Brain microvascular endothelial cell (primary cell): ENCODE measurements around the gene ERGIC3.
A peak's percentile ranks its signal among the peaks of the same experiment; 100 is the strongest.

Experiments used
- DNase-seq: peaks from one replicate; pipeline ENCODE4 v3.0.0-alpha.2; 2020
- H3K27ac ChIP-seq: fragments of 250-450 bp; sonication (Bioruptor Pico); 2 replicates; pipeline ENCODE4 v1.5.1; 2020; ENCODE audit warnings: mild to moderate bottlenecking, moderate library complexity
- H3K27me3 ChIP-seq: fragments of 250-450 bp; sonication (Bioruptor Pico); replicated peaks from 2 replicates; pipeline ENCODE4 v1.5.1; 2020; ENCODE audit warnings: mild to moderate bottlenecking
- H3K36me3 ChIP-seq: fragments of 250-450 bp; sonication (Bioruptor Pico); replicated peaks from 2 replicates; pipeline ENCODE4 v1.5.1; 2020; ENCODE audit warnings: mild to moderate bottlenecking
- H3K4me3 ChIP-seq: 2 replicates; pipeline ENCODE4 v1.5.1; 2011; ENCODE audit warnings: low read depth, mild to moderate bottlenecking, control low read depth, low read length, moderate library complexity
- CTCF ChIP-seq: IDR thresholded peaks from 2 replicates; pipeline ENCODE4 v1.5.1; 2011; ENCODE audit warnings: low read depth, mild to moderate bottlenecking, moderate library complexity, low read length, control low read depth, inconsistent platforms; ENCODE audit errors: missing control alignments
- in situ Hi-C: cut with HindIII; loops from 2 replicates; pipeline ENCODE4 v1.10.0; 2017; ENCODE audit warnings: low sequenced_read_pairs, low pct_ligation_motif_present

ERGIC3 gene

DNA sequence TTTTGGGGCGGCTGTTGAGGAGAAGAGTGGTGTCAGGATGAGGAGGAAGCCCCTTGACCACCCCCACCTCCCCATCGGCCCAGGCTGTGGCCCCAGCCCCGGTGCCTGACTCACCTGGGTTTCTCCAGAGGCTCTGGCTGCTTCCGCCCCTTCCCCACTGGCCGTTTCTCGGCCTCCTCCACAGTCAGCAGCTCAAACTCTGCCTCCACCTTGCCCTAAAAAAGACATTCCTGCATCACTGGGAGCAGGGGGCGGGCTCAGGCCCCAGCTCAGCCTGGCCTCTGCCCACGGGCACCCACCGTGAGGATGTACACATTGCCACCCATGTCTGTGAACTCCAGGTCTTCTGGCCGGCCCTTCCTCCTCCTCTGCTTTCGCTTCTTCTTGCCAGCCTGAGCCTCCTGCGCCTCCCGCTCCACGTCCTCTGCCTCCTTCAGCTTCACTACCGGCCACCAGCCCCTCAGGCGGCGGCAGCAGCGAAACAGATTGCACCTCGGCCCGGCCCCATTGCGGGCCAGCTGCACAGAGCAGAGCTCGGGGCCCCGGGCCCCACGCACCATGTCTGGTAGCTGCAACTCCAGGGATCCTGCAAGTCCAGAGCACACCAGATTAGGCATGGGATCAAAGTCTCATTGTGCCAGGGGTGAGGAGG lies 17.3 kb downstream of the ERGIC3 start:
- Histone ChIP-seq H3K27me3 (no peaks in the 10 kb centered on the region), H3K36me3 (peaks cover 33% of the 10 kb centered on the region), H3K27ac (no peak overlapping the region), H3K4me3 (no peak overlapping the region)
- in situ Hi-C loops, result no loop called here
- DNase-seq, result no peak
- TF ChIP-seq CTCF, result no peak

- no peak for TF ChIP-seq CTCF
- H3K4me3 ChIP-seq, result no peak overlapping the region
- peaks cover 24% of the 10 kb centered on the region for H3K36me3 ChIP-seq
- H3K27me3 ChIP-seq, result no peaks in the 10 kb centered on the region
- DNase-seq, result no peak
- in situ Hi-C loops, result no loop called here
- no peak overlapping the region for H3K27ac ChIP-seq
Observed at GRCh38 chr20:35560105-35560511, 18.2 kb downstream of the ERGIC3 start.

GRCh38 chr20:35560541-35560940 lies 18.7 kb downstream of the ERGIC3 start:
- Histone ChIP-seq H3K4me3 (no peak overlapping the region), H3K36me3 (peaks cover 24% of the 10 kb centered on the region), H3K27ac (no peak overlapping the region), H3K27me3 (no peaks in the 10 kb centered on the region)
- in situ Hi-C loops, result no loop called here
- no peak for DNase-seq
- TF ChIP-seq CTCF, result no peak

DNA sequence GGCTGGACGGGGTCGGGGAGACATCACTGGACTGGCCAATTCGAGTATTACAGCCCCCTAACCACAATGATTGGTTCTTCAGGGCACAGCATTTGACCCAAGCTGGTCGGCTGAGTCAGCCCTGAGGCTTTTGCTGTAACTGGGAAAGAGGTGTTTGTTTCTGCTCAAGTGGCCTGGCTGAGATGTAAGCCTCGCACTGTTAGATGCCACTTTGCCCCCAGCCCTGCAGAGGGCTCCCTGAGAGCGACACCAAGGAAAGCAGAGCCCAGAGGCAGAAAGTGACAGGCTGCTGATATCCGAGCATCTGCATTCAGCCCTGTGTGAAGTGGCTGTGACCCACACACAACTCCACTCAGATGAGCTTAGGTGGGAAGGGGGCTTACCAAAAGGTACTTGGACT lies 19.4 kb downstream of the ERGIC3 start:
- peaks cover 19% of the 10 kb centered on the region for H3K36me3 ChIP-seq
- in situ Hi-C loops, result no loop called here
- H3K27me3 ChIP-seq, result no peaks in the 10 kb centered on the region
- H3K4me3 ChIP-seq, result no peak overlapping the region
- TF ChIP-seq CTCF, result peak; percentile 63
- no peak overlapping the region for H3K27ac ChIP-seq
- DNase-seq, result peak; percentile 49

DNA sequence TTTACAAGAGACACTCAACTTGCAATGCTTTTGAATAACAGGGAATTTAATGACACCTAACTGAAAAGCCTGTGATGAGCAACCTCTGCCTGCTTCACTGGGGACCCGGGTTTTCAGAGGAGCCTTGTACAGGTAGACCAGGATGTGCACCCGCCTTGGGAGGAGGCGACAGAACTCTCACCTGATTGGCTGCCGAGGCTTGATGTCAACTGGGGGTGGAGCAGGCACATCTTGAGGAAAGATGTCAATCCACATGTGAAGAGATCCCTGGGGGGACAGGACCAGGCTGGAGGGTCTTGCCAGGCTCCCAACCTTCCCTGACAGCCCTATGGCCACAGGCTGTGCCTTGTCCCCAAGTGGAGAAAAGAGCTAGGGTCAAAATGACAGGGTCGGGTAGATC lies 19.8 kb downstream of the ERGIC3 start:
- TF ChIP-seq CTCF, result no peak
- no peak for DNase-seq
- in situ Hi-C loops, result no loop called here

DNA sequence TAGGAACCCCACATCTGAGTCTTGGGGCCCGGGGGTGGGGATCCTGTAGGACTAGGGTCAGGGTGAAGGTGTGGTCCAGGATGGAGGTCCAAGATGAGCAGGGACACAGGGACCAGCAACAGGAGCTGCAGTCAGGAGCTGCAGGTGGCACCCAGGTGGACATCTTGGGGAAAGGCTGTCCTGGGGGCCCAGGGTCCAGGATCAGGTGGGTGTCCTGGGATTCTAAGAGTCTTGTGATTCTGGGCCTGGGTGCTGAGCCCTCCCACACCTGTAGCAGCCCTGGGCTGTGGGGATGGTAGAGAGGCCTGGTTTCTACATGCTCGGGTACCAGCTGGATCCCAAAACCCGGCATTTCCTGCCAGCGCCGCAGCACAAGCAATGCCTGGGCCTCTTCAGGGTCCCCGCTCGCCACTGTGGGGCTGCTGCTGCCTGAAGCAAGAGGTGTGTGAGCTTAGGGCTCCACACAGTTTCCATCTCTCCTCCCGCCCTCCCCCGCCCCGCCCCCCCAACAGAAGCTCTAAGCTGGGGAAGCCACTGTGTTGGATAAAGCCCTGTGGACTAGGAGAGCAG lies 20.7 kb downstream of the ERGIC3 start:
- no peak for DNase-seq
- Histone ChIP-seq H3K27me3 (no peaks in the 10 kb centered on the region), H3K4me3 (no peak overlapping the region), H3K36me3 (peaks cover 5% of the 10 kb centered on the region), H3K27ac (no peak overlapping the region)
- no peak for TF ChIP-seq CTCF
- in situ Hi-C loops, result no loop called here

More for the DNA sequence above, 19.8 kb downstream of the ERGIC3 start:
- Histone ChIP-seq H3K27me3 (no peaks in the 10 kb centered on the region), H3K27ac (no peak overlapping the region), H3K36me3 (peaks cover 15% of the 10 kb centered on the region), H3K4me3 (no peak overlapping the region)
